ES-I3 (cell line): ENCODE results near the gene FUT8.

Source experiments
- H3K36me3 ChIP-seq: 2 replicates; pipeline ENCODE4 v1.6.1; 2013; ENCODE audit warnings: mild to moderate bottlenecking, low read length, control low read depth, moderate library complexity; ENCODE audit not compliant: insufficient read depth
- H3K4me1 ChIP-seq: 2 replicates; pipeline ENCODE4 v1.6.1; 2013; ENCODE audit warnings: mild to moderate bottlenecking, control low read depth, low read length; ENCODE audit not compliant: insufficient read depth
- H3K9ac ChIP-seq: 2 replicates; pipeline ENCODE4 v1.6.1; 2013; ENCODE audit warnings: low read depth, mild to moderate bottlenecking, low read length, moderate library complexity
- H3K9me3 ChIP-seq: 2 replicates; pipeline ENCODE4 v1.6.1; 2013; ENCODE audit warnings: mild to moderate bottlenecking, low read length, moderate library complexity; ENCODE audit not compliant: control insufficient read depth, insufficient read depth

The FUT8 gene

GRCh38 chr14:65776193-65776852 is 363.8 kb downstream of the FUT8 start:
- H3K9ac ChIP-seq: no peak overlapping the region
- no peaks in the 10 kb centered on the region for H3K9me3 ChIP-seq
- no peaks in the 10 kb centered on the region for H3K36me3 ChIP-seq

DNA sequence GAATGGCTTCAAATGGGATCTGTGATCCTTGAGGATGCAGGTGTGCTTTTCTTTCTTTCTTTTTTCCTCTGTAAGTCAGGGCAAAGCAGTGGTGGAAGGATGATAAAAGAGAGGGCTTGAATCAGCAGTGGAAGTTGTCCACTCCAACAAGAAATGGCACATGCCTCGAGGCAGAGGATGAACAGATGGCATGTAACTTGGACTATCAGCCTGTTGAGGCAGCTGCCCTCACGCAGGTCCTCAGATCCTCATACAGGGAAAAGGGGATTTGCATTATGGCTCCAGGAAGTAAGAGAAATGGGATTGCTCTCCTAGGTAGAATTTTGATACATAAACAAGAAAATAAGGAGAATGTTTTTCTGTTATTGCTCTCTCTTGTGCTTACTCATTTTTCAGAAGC is 368.0 kb downstream of the FUT8 start:
- Histone ChIP-seq H3K36me3 (no peaks in the 10 kb centered on the region), H3K4me1 (no peaks in the 10 kb centered on the region; the same call in 1 of the 2 replicates), H3K9ac (no peak overlapping the region), H3K9me3 (no peaks in the 10 kb centered on the region)

More at GRCh38 chr14:65776193-65776852, 363.8 kb downstream of the FUT8 start:
- no peaks in the 10 kb centered on the region; the same call in 1 of the 2 replicates for H3K4me1 ChIP-seq

- H3K9me3 ChIP-seq: no peaks in the 10 kb centered on the region
- H3K9ac ChIP-seq: no peak overlapping the region
- no peaks in the 10 kb centered on the region; the same call in 1 of the 2 replicates for H3K4me1 ChIP-seq
- no peaks in the 10 kb centered on the region for H3K36me3 ChIP-seq
Measured at GRCh38 chr14:65783101-65783500, 370.6 kb downstream of the FUT8 start.

- no peak overlapping the region for H3K9ac ChIP-seq
- H3K36me3 ChIP-seq: no peaks in the 10 kb centered on the region
- no peaks in the 10 kb centered on the region; the same call in 1 of the 2 replicates for H3K4me1 ChIP-seq
Measured at GRCh38 chr14:65783576-65783975, 371.0 kb downstream of the FUT8 start.

GRCh38 chr14:65784574-65784973 is 372.0 kb downstream of the FUT8 start:
- Histone ChIP-seq H3K36me3 (no peaks in the 10 kb centered on the region), H3K4me1 (no peaks in the 10 kb centered on the region), H3K9me3 (no peaks in the 10 kb centered on the region), H3K9ac (no peak overlapping the region)

More at GRCh38 chr14:65783576-65783975, 371.0 kb downstream of the FUT8 start:
- H3K9me3 ChIP-seq: no peaks in the 10 kb centered on the region

GRCh38 chr14:65787461-65787860 is 374.9 kb downstream of the FUT8 start:
- Histone ChIP-seq H3K4me1 (peaks cover 8% of the 10 kb centered on the region; the same call in 1 of the 2 replicates), H3K9ac (no peak overlapping the region), H3K36me3 (no peaks in the 10 kb centered on the region), H3K9me3 (no peaks in the 10 kb centered on the region)

DNA sequence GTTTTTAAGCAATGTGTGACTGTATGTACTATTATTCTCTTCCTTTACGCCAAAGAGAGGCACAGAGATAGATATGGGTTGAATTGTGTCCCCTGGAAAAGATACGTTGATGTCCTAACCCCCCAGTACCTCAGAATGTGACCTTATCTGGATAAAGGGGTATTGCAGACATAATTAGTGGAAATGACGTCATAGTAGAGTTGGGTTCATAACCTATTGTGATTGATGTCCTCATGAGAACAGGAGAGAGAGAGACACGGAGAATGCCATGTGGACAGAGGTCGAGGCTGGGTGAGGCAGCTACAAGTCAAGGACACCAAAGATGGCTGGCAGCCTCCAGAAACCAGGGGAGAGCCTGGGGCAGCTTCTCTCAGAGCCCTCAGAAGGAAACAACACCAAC is 376.3 kb downstream of the FUT8 start:
- no peak overlapping the region for H3K9ac ChIP-seq
- peaks cover 8% of the 10 kb centered on the region; the same call in 1 of the 2 replicates for H3K4me1 ChIP-seq
- no peaks in the 10 kb centered on the region for H3K9me3 ChIP-seq
- H3K36me3 ChIP-seq: no peaks in the 10 kb centered on the region

DNA sequence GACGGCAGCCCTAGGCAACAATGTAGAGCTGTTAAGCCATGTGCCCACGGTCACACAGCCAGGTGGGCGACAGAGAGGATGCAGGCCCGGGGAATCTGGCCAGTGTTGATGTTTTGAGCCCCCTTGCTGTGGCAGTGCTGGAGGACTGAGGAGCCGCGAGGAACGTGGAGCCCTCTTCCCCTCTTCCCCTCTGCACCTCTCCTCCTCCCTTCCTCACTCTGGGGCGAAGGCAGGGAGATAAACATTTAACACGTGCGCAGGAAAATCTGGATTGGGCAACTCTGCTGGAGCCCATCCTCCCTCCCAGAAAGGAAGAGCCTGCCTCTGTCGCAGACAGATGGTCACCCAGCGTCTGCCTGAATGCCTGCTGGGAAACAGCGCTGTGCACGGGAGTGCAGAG is 376.8 kb downstream of the FUT8 start:
- peaks cover 8% of the 10 kb centered on the region; the same call in 1 of the 2 replicates for H3K4me1 ChIP-seq
- no peaks in the 10 kb centered on the region for H3K36me3 ChIP-seq
- H3K9ac ChIP-seq: no peak overlapping the region
- H3K9me3 ChIP-seq: no peaks in the 10 kb centered on the region

GRCh38 chr14:65790172-65790815 is 377.8 kb downstream of the FUT8 start:
- no peaks in the 10 kb centered on the region for H3K9me3 ChIP-seq
- no peak overlapping the region for H3K9ac ChIP-seq
- no peaks in the 10 kb centered on the region for H3K36me3 ChIP-seq
- H3K4me1 ChIP-seq: peaks cover 8% of the 10 kb centered on the region; the same call in 1 of the 2 replicates

DNA sequence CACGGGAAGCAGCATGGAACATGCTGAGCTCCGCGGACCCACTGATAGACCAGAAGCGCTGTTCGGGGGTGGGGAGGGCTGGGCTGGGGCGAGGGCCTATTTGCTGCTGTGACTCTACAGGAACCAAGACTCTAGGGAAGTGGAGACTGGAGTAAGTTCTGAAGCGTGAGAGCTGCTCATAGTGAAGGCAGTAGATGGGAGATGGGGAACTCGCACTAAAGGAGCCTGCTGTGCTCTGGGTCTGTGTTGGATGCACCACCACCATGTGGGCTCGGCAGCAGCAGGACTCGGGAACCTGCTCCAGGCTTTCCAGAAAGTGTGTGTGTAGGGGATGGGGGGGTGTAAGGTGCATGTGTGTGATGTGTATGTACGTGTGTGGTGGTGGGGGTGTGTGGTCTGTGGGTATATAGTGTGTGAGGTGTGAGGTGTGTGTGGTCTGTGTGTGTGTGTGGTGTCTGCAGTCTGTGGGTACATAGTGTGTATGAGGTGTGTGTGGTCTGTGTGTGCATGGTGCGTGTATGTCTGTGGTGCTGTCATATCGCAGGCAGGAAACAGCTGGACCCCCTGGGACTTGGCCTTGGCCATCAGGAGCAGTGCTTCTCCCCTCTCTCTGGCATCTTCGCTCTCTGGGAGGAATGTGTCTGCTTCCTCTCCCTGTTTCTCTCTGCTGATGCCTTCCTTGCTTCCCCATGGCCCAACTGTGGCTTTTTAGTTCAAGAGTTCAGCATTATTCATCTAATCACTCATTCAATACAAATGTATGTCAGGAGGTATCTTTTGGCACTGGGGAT is 378.9 kb downstream of the FUT8 start:
- no peaks in the 10 kb centered on the region for H3K9me3 ChIP-seq

GRCh38 chr14:65792208-65792905 is 379.8 kb downstream of the FUT8 start:
- no peaks in the 10 kb centered on the region for H3K36me3 ChIP-seq
- no peak overlapping the region for H3K9ac ChIP-seq
- no peaks in the 10 kb centered on the region for H3K9me3 ChIP-seq
- peaks cover 8% of the 10 kb centered on the region; the same call in 1 of the 2 replicates for H3K4me1 ChIP-seq

More for the DNA sequence above, 378.9 kb downstream of the FUT8 start:
- Histone ChIP-seq H3K36me3 (no peaks in the 10 kb centered on the region), H3K4me1 (peaks cover 8% of the 10 kb centered on the region; the same call in 1 of the 2 replicates), H3K9ac (no peak overlapping the region)
